ENCODE data around the gene SGCG.

DNA sequence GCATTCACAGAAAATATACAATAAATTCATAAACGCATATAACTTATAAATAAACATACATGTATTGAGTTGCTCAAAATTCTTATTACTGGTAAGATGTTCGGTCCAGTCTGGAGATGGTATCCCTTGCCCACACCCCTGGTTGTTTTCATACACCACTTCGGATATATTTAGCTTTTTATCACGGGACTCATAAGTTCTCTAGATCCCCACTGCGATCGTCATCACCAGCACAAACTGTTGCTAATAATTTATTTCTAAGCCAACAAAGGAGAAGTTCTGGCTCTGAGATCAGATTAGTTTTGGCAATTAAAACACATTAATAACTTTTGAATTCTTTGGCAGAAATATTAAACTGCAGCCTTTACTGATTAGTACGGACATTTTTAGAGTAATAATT, 23.0 kb upstream of the SGCG start:
- TF ChIP-seq POLR2A (IDR thresholded peaks at IDR 0.05), result no peak
- TF ChIP-seq, protein P1, sequence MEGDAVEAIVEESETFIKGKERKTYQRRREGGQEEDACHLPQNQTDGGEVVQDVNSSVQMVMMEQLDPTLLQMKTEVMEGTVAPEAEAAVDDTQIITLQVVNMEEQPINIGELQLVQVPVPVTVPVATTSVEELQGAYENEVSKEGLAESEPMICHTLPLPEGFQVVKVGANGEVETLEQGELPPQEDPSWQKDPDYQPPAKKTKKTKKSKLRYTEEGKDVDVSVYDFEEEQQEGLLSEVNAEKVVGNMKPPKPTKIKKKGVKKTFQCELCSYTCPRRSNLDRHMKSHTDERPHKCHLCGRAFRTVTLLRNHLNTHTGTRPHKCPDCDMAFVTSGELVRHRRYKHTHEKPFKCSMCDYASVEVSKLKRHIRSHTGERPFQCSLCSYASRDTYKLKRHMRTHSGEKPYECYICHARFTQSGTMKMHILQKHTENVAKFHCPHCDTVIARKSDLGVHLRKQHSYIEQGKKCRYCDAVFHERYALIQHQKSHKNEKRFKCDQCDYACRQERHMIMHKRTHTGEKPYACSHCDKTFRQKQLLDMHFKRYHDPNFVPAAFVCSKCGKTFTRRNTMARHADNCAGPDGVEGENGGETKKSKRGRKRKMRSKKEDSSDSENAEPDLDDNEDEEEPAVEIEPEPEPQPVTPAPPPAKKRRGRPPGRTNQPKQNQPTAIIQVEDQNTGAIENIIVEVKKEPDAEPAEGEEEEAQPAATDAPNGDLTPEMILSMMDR (IDR thresholded peaks at IDR 0.05), result no peak

Measured in thyroid gland (tissue), 4 donors.